ENCODE data around the gene CLMP.
"Not testable (repeated sequence)": the region's sequence is repeated elsewhere in the genome, so short reads cannot be mapped to it uniquely, and the experiment has no call there.

CLMP gene

DNA sequence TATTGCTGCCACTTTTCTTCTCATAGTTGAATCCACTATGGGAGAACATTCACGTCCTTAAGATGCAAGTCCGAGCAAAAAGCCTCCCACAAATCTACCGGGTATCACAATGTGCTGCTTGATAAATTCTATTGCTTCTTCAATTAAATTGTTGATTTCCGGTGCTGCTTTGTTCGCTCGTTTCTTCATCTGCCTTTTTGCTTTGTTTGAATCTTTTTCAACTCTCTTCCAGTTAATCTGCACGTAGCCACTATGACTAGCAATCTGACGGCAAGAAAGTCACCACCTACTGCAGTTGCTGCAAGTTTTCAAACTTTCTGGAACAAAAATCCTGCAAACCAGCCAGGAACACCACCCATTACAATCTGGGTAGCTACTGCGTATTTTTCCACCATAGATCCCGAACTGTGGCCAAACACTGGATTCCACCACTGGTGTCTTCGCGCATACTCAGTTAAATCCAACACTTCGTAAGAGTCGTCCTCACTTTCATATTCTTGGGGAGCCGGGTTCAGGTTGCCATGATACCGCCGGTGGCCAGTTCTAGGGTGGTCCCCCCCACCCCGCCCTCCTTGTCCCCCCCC is 59.1 kb downstream of the CLMP start:
- DNase-seq (ENCODE audit: low spot score), result no peak

GRCh38 chr11:123132881-123133280 is 62.2 kb downstream of the CLMP start:
- no peak for DNase-seq (ENCODE audit: low spot score)

GRCh38 chr11:123132034-123132766 is 62.8 kb downstream of the CLMP start:
- not testable (repeated sequence) for DNase-seq (ENCODE audit: low spot score)

- no peak for DNase-seq (ENCODE audit: low spot score)
Observed at GRCh38 chr11:123129920-123130319, 65.1 kb downstream of the CLMP start.

- DNase-seq (ENCODE audit: low spot score), result no peak
Observed at GRCh38 chr11:123125169-123125568, 69.9 kb downstream of the CLMP start.

- DNase-seq (ENCODE audit: low spot score), result no peak
Observed at GRCh38 chr11:123122852-123123251, 72.2 kb downstream of the CLMP start.

GRCh38 chr11:123122341-123122740 is 72.7 kb downstream of the CLMP start:
- DNase-seq (ENCODE audit: low spot score), result no peak

GRCh38 chr11:123116486-123116885 is 78.6 kb downstream of the CLMP start:
- no peak for DNase-seq (ENCODE audit: low spot score)

DNA sequence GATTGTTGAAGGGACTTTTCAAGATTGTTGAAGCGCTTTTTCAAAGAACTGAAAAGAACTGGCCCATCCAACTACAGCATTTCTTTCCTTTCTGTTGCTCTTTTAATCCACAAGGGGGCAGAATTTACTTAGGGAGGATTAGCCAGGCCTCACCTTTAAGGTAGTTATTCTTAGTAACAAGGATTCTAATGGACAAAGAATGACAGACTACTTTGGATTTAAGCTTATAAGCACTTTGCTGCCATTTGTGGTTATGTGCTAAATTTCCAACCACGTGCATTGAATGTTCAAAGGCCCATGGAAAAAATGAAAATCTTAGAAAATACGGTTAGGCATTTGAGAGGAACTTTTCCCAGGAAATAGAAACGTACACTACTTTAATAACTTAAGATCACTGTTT is 83.6 kb downstream of the CLMP start:
- no peak for DNase-seq (ENCODE audit: low spot score)

GRCh38 chr11:123110397-123110796 is 84.7 kb downstream of the CLMP start:
- DNase-seq (ENCODE audit: low spot score), result no peak

DNA sequence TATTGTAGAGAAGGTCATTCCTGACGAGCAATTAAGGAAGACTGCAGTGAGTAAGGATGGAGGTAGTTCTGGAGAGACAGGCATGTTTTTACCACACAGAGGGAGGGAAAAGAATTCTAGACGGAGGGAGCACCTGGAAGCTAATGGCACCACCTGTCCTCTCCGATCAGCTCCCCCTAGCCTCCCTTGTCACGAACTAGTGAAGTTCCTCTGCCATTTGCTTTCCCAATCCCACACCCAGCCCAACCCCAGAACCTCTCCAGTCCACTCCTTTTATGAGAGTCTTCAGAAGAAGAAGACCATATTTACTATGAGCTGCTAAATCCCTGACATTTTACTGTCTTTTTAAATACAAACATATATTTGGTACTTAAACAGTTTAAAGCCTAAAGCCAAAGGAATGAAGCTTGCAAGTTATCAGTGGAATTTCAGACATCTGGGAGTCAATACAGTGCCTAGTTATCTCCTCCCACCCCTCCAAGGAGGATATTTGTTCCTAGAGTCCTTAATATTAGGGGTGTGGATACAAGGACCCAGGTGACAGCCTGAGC is 87.0 kb downstream of the CLMP start:
- no peak for DNase-seq (ENCODE audit: low spot score)

DNA sequence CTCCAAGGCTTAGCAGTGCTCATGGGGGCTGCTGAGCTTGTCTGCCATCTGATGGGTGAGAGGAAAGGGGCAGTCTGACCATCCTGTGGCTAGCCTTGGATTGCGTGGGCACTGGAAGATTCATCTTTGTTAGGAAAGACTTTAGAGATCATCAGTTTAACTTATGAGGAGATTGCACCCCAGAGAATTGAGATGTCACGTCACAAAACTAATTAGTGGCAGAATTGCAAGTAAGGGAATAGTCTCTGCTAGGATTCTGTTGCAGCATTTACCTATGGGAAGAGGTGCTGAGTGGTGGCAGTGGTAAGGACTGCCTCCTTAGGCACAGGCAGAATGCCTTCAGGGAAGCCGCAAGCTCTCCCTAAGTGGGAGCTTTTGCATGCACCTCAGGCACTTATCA is 90.4 kb downstream of the CLMP start:
- no peak for DNase-seq (ENCODE audit: low spot score)

DNA sequence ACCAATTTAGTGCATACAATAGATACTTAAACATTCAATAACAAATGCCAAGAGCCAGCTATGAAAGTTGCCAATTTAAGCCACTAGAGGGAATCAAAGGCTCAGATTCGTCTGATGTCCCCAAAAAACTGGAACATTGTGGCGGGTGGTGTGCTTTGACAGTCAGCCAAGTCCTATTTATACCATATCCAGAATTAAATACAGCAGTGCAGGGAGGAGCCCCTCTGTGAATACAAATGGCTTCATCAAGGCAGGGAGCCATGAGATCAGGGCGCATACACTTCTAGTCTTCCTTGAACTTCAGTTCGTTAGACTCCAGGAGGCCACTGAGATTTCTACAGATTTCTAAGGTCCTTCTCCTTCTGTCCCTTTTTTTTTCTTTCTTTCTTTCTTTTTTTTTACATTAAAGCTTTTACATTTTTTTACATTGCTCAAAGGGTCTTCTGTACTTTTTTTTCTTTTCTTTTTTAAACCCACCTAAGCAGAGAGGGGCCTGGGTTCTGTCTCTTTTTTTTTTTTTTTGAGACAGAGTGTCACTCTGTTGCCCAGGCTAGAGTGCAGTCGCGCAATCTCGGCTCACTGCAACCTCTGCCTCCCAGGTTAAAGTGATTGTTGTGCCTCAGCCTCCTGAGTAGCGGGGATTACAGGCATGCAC is 91.6 kb downstream of the CLMP start:
- peak; percentile 53 for DNase-seq (ENCODE audit: low spot score)

DNA sequence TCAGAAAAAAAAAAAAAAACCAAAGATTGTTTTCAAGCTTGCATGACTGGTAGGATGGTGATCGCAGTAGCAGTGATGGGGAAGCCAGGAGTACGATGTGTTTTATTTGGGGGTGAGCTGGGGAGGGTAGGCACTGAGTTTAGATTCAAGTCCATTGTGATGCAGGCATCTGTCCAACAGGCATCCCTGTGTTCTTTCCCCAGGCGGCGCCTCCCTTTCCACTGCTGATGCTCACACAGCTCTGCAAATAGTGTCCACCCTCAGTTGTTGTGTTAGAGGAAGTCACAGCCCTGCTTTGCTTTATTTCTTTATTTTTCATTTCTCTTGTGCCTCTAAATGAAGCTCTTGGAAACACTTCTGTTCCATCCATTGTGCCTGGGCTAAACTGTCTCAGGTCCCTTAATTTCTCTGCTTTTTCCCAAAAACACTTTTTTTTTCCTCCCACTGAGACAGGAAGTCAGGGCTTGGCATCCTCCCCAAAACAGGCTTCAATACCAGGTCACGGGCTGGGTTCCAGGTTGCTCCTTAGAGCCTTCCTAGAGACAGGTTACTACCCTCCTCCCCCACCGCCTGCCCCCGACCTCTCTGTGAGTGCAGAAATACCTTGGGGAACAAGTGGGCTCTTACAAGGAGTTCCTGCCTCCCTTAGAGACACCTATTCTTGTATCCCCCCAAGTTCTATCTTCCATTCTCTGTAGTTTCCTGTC is 94.5 kb downstream of the CLMP start:
- DNase-seq (ENCODE audit: low spot score), result no peak

DNA sequence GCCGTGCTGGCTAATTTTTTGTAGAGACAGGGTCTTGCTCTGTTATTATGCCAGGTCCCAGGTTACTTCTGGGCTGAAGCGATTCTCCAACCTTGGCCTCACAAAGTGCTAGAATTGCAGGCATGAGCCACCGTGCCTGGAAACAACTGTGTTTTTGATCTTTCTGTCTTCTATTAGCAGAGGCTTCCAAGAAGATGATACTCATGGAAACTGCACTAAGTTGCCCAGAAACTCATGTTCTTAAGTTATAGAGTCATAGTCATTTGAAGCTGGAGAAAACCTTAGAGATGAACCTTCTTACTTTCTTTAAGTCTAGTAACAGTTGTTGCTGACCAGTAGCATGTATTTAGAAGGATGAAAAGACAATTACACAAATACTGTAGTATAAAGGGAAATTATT is 96.1 kb downstream of the CLMP start:
- DNase-seq (ENCODE audit: low spot score), result no peak

- no peak for DNase-seq (ENCODE audit: low spot score)
Observed at GRCh38 chr11:123093739-123094138, 101.3 kb downstream of the CLMP start.

- no peak for DNase-seq (ENCODE audit: low spot score)
Observed at GRCh38 chr11:123091506-123091905, 103.5 kb downstream of the CLMP start.

- not testable (repeated sequence) for DNase-seq (ENCODE audit: low spot score)
Observed at GRCh38 chr11:123090168-123090567, 104.9 kb downstream of the CLMP start.

DNA sequence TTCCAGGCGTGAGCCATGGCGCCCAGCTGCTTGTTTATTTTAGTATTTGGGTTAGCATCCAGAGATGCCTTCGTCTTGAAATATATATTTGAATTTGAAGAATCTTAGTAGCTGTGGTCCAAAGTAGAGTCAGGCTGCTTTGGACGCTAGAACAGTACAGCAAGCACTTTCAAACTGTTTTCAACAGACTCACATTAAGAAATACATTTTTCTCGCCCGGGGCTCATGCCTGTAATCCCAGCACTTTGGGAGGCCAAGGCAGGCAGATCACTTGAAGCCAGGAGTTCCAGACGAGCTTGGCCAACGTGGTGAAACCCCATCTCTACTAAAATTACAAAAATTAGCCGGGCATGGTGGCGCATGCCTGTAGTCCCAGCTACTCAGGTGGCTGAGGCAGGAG is 106.2 kb downstream of the CLMP start:
- not testable (repeated sequence) for DNase-seq (ENCODE audit: low spot score)

GRCh38 chr11:123087657-123088056 is 107.4 kb downstream of the CLMP start:
- DNase-seq (ENCODE audit: low spot score), result not testable (repeated sequence)

DNA sequence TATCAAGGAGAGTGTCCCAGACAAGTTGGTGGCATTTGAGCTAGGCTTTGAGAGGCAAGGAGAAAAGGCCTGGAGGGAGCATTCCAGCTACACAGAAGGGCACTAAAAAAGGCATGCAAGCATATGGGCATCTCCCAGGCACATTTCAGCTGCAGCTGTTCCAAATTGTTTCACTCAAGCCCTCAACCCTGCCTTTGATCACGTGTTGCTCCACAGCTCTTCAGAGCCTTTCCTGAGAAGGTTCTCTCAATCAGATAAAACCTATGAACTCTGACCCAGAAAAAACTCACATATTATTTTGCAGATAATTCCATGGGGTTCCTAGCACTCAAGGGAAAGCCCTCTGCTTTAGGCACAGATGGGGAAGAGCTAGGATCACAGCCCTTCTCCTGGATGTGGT is 108.7 kb downstream of the CLMP start:
- no peak for DNase-seq (ENCODE audit: low spot score)

DNA sequence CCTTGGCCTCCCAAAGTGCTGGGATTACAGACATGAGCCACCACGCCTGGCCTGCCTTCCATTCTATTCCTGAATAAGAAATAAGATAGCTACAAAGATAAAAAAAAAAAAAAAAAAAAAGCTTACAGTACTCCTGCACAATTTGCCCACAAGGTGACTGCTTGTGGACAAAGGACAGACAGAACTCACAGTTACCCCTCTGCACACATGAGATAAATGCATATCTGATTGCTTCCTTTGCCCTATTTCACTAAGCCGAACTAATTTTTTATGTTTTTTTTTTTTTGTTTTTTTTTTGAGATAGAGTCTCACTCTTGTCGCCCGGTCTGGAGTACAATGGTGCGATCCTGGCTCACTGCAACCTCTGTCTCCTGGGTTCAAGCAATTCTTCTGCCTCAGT is 109.6 kb downstream of the CLMP start:
- no peak for DNase-seq (ENCODE audit: low spot score)

GRCh38 chr11:123084454-123084853 is 110.6 kb downstream of the CLMP start:
- no peak for DNase-seq (ENCODE audit: low spot score)
